GM10266 (cell line): Measurements from ENCODE around the gene TRAPPC3L.

Source experiments
- DNase-seq: peaks from one replicate; pipeline ENCODE4 v3.0.0; 2012; ENCODE audit errors: extremely low spot score
- TF ChIP-seq, protein P1 (sequence below): IDR thresholded peaks from 2 replicates; pipeline ENCODE4 v1.5.1; 2012; ENCODE audit warnings: mild to moderate bottlenecking, low read depth; ENCODE audit not compliant: control insufficient read depth, insufficient read depth; ENCODE audit errors: missing control alignments

TRAPPC3L gene

DNA sequence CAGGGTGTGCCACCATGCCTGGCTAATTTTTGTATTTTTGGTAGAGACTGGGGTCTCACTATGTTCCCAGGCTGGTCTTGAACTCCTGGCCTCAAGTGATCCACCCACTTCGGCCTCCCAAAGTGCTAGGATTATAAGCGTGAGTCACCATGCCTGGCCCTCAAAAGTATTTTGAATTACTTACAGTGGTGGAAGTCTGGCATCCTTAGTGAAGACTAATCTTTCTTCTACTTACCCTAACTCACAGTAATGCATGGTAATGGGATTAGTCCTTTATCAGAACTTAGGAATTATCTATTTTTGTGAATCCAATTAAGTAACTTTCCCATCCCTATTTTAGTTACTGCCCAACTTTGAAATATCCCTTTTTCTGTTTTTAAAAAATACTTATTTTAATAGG lies 29.7 kb upstream of the TRAPPC3L start:
- TF ChIP-seq, protein P1, sequence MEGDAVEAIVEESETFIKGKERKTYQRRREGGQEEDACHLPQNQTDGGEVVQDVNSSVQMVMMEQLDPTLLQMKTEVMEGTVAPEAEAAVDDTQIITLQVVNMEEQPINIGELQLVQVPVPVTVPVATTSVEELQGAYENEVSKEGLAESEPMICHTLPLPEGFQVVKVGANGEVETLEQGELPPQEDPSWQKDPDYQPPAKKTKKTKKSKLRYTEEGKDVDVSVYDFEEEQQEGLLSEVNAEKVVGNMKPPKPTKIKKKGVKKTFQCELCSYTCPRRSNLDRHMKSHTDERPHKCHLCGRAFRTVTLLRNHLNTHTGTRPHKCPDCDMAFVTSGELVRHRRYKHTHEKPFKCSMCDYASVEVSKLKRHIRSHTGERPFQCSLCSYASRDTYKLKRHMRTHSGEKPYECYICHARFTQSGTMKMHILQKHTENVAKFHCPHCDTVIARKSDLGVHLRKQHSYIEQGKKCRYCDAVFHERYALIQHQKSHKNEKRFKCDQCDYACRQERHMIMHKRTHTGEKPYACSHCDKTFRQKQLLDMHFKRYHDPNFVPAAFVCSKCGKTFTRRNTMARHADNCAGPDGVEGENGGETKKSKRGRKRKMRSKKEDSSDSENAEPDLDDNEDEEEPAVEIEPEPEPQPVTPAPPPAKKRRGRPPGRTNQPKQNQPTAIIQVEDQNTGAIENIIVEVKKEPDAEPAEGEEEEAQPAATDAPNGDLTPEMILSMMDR: no peak
- DNase-seq: no peak

DNA sequence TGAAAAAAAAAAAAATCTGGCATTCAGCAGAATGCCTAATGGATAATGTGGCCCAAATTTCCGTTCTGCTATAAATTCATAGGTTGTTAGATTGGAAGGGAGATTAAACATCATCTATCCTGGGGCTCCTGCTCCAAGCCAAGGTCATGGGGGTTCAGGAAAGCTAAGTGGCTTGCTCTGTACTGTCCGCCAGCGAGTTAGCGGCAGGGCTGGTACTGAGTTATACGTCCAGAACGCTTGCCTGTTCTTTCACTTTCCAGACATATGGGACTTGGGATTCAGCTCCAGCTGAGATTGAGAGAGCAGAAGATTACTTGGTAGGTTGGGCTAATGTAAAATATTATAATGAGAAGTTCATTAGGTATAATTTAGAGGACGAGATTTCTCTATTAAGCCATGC lies 26.7 kb upstream of the TRAPPC3L start:
- TF ChIP-seq, protein P1: no peak
- peak; percentile 45 for DNase-seq

DNA sequence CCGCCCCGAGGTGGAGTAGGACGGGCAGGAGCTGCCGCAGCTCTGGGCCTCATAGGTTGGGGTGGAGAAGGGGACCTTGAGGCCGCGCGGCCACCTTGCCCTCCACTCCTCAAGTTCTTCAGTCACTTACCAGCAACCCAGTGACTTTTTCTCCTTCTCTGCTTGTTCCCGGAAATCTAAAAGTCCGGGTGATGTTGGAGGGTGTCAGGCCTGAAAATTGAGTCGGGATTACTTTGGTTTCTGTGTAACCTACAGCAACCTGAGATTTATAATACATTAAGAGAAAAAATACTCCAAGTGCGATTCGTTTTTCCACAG lies 26.2 kb upstream of the TRAPPC3L start:
- TF ChIP-seq, protein P1: no peak
- no peak for DNase-seq

DNA sequence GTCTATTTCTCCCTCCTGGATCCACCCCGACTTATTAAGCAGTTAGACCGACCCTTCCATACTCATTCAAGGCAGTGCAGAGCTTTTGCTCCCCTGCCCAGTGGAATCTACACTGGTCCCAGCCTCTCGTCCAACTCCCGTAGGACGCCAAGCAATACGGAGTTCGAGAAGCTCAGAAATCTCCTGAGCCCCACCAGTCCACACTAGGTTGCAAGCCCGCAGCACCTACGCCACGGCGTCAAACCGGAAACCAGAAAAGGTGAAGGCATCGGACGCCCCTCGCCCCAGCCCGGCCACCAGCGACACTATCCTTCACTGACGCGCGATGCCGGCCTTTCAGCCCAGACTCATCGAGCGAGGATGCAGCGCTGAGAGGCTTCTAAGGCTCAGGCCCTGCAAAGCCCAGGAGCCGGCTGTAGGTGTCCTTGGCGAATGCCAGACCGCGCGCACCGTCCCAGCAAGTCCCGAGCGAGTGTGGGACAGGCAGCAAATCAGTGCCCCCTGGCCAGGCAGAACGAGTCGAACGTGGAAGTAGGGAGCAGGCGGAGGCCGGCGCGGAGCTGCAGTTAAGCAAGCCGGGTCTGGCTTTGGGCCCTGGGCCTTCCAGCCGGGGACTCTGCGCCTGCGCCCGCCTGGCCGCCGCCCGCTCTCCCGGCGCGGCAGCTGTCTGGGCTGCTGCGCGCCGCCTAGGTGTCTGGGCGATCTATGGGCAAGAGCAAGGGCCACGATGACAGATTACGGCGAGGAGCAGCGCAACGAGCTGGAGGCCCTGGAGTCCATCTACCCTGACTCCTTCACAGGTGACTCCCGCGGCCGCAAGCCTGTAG lies 25.6 kb upstream of the TRAPPC3L start, which contains the start of gene RWDD1:
Gene RWDD1, plus strand, starts transcription at position 649 of the 827 bp plus-strand sequence. Its CDS starts 79 bp downstream, at position 728.
- peak; percentile 95 for DNase-seq
- TF ChIP-seq, protein P1: peak; percentile 18

DNA sequence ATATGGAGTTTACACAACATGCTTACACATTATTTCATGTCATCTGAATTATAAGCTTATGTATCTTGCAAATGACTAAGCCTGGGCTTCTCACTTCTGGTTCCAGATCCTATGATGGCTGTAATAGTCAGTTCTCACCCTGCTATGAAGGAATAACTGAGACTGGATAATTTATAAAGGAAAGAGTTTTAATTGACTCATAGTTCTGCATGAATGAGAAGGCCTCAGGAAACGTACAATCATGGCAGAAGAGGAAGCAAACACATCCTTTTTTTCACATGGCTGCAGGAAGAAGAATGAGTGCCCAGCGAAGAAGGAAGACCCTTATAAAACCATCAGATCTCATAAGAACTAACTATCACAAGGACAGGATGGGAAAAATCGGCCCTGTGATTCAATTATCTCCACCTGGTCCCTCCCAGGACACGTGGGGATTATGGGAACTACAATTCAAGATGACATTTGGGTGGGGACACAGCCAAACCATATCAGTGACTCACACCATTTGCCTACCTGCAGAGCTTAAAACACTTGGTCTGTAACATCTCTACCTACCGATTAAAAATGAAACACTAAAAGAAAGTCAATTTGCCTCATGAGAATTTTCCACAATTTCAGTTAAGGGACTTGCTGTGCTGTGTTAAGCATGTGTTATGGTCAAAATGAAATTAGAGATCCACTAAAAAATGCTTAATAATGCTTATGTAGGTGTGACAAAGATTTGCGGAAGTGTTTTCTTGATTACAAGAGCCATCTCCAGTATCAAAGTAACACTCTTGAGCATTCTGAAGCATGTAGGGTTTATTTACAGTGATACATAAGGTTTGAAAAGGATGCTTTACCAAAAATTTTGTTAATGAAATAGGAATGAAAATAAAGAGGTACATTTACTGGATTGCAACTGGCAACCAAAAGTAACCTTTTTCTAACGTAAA lies 23.6 kb upstream of the TRAPPC3L start:
- TF ChIP-seq, protein P1: no peak

DNA sequence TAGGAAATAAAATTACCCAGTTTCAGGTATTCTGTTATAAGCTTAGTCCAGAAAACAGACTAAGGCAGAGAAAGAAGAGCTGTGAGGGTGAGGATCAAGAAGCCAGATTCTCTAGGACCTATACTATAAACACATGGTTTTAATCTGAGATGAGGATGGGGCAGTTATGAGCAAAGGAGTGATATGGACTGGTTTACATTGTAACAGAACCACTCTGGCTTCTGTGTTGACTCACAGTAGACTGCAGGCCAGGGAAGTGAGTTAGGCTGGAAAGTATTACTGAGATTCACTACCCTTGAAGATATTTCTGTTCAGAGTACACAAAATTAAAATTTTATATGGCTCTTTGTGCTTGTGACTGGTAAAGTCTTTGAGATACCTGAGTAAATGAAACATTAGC lies 22.6 kb upstream of the TRAPPC3L start:
- no peak for DNase-seq
- TF ChIP-seq, protein P1: no peak

More for the DNA sequence above, 23.6 kb upstream of the TRAPPC3L start:
- no peak for DNase-seq
